Thyroid gland (tissue), 4 donors: ENCODE results near the gene CD93.

ENCODE experiments used
- POLR2A ChIP-seq, 2 donors: fragments of 450-650 bp; IDR thresholded peaks; one replicate each; pipeline ENCODE4 v1.6.1; 2017; ENCODE audit warnings: antibody characterized with exemption in 2 of 2, mild to moderate bottlenecking in 2 of 2, moderate library complexity in 1 of 2
- TF ChIP-seq, protein P1 (sequence below), 6 experiments: fragments of 200-600 bp in 3 of 6; fragments of 450-650 bp in 3 of 6; sonication (generic) in 3 of 6; IDR thresholded peaks; one replicate each; pipeline ENCODE4 v1.5.1; 2016 to 2019; ENCODE audit warnings: antibody characterized with exemption in 6 of 6, mild to moderate bottlenecking in 2 of 6, inconsistent platforms in 1 of 6, moderate library complexity in 1 of 6

GRCh38 chr20:23118766-23119165 lies 32.6 kb upstream of the CD93 start:
- TF ChIP-seq, protein P1, sequence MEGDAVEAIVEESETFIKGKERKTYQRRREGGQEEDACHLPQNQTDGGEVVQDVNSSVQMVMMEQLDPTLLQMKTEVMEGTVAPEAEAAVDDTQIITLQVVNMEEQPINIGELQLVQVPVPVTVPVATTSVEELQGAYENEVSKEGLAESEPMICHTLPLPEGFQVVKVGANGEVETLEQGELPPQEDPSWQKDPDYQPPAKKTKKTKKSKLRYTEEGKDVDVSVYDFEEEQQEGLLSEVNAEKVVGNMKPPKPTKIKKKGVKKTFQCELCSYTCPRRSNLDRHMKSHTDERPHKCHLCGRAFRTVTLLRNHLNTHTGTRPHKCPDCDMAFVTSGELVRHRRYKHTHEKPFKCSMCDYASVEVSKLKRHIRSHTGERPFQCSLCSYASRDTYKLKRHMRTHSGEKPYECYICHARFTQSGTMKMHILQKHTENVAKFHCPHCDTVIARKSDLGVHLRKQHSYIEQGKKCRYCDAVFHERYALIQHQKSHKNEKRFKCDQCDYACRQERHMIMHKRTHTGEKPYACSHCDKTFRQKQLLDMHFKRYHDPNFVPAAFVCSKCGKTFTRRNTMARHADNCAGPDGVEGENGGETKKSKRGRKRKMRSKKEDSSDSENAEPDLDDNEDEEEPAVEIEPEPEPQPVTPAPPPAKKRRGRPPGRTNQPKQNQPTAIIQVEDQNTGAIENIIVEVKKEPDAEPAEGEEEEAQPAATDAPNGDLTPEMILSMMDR (IDR thresholded peaks at IDR 0.05) = no peak
- no peak for TF ChIP-seq POLR2A (IDR thresholded peaks at IDR 0.05)
